Measurements from ENCODE around the gene TENM4. TPM values are rescaled to one million over a fixed set of nuclear protein-coding genes. Genes with fewer than 3 reads are reported as not detected.

The TENM4 gene
- total RNA-seq, 4 donors from 2014 or later: 0.88 to 61.5 (median 4.0) TPM

DNA sequence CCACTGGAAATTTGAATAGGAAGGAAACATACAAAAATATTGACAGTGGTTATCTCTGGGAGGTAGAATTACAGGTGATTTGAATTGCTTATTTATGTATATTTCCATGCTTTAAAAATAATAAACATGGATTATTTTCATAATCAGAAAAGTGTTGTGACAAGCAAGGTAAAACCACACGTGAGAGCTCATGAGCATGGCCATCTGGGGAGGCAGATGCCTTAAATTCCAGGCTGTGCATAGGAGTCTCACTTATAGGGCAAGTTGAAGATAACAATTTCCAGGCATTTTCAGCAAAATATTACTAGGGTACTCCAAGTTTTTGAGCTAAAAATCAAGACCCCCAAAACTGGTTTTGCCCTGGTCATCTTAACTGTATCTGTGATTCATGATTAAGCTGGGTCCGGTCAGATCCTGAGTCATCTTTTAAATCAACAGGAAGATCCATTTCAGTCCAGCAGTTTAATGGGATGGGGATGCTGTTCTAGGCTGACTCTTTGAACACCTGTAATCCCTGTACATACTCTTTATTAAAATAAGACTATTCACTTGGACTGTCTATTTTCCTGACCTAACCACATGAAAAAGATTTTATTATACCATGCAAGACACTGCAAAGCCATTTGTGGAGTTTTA, 750.4 kb downstream of the TENM4 start:
- intact Hi-C loops (cut with DNase I; ENCODE audit: low total_unique reads): no loop called here
- Histone ChIP-seq H3K36me3 (no peaks in the 10 kb centered on the region), H3K9me3 (no peaks in the 10 kb centered on the region), H3K27me3 (no peaks in the 10 kb centered on the region), H3K4me1 (no peaks in the 10 kb centered on the region), H3K4me3 (no peak overlapping the region), H3K27ac (no peak overlapping the region)
- no peak for DNase-seq
- TF ChIP-seq CTCF (IDR thresholded peaks at IDR 0.05) (no peak), POLR2A (IDR thresholded peaks at IDR 0.05) (no peak)

DNA sequence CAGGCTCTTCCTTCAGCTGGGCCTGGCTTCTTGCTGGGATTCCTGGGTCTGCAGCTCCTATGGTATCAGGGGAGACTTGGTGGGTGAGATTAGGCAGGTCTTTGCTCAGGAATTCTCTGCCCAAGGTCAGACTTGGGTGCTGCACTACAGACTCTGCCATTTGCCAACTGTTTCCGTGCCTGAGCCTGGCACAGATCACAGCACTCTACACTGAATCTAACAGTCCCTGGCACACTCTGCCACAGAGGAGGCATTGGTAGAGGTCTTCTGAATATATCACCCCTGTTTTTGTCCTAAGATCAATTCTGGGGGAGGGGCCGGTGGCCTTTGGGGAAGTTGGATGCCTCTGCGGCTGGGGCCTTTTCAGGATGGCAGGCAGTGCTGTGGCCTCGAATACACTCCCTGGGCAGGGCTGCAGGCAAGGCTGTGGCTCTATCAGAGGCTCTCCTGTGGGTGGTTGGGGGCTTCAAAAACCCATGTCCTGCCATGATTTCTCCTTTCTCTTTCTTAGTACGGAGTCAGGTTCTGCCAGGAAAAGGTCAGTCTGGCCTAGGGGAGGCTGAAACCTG, 751.2 kb downstream of the TENM4 start:
- H3K27me3 ChIP-seq: no peaks in the 10 kb centered on the region
- H3K9me3 ChIP-seq: no peaks in the 10 kb centered on the region
- no peak for TF ChIP-seq POLR2A (IDR thresholded peaks at IDR 0.05)
- no peak for TF ChIP-seq CTCF (IDR thresholded peaks at IDR 0.05)
- intact Hi-C loops (cut with DNase I; ENCODE audit: low total_unique reads): no loop called here
- DNase-seq: no peak
- no peak overlapping the region for H3K27ac ChIP-seq
- H3K4me3 ChIP-seq: no peak overlapping the region
- no peaks in the 10 kb centered on the region for H3K4me1 ChIP-seq
- H3K36me3 ChIP-seq: no peaks in the 10 kb centered on the region

DNA sequence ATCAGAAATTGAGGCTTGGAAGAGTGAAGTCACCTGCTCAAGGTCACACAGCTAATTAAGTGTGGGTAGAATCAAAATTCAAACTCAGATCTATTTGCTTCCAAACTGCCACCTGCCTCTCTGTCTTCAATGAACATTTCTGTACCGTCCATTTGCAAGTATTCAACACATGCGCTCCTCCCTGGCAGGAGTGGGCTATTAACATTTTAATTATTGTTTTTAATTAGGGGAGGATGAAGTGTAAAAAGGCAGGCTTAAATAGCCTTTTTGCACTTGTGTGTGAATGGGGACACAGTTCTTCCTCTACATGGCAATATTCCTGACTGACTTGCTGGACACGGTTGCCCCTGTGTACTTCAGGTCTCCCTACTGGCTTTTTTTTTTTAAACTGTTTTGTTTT, 751.7 kb downstream of the TENM4 start:
- Histone ChIP-seq H3K4me3 (no peak overlapping the region), H3K27ac (no peak overlapping the region), H3K4me1 (no peaks in the 10 kb centered on the region), H3K9me3 (no peaks in the 10 kb centered on the region), H3K36me3 (no peaks in the 10 kb centered on the region), H3K27me3 (no peaks in the 10 kb centered on the region)
- DNase-seq: no peak
- intact Hi-C loops (cut with DNase I; ENCODE audit: low total_unique reads): no loop called here
- TF ChIP-seq POLR2A (IDR thresholded peaks at IDR 0.05): no peak

DNA sequence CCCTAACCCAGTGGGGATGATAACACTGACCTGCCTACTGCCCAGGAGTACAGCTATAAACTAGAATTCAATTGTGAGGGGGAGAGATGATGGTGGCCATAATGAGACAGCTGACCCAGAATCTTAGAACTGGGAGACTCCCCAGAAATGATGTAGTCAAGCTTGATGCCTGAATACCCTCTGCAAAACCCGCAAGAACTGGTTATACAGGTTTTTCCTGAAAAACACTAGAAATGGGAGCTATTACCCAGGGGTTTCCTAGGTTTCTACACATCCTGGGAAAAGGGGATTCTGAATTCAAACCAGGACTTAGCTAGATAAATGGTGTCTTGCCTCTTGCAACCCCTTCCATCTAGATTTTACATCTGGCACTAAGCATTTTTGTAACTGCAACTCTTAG, 752.4 kb downstream of the TENM4 start:
- no peaks in the 10 kb centered on the region for H3K36me3 ChIP-seq
- H3K27ac ChIP-seq: no peak overlapping the region
- H3K9me3 ChIP-seq: no peaks in the 10 kb centered on the region
- no peak for DNase-seq
- no peaks in the 10 kb centered on the region for H3K4me1 ChIP-seq
- TF ChIP-seq POLR2A (IDR thresholded peaks at IDR 0.05) (no peak), CTCF (IDR thresholded peaks at IDR 0.05) (no peak)
- intact Hi-C loops (cut with DNase I; ENCODE audit: low total_unique reads): no loop called here
- no peaks in the 10 kb centered on the region for H3K27me3 ChIP-seq
- no peak overlapping the region for H3K4me3 ChIP-seq

DNA sequence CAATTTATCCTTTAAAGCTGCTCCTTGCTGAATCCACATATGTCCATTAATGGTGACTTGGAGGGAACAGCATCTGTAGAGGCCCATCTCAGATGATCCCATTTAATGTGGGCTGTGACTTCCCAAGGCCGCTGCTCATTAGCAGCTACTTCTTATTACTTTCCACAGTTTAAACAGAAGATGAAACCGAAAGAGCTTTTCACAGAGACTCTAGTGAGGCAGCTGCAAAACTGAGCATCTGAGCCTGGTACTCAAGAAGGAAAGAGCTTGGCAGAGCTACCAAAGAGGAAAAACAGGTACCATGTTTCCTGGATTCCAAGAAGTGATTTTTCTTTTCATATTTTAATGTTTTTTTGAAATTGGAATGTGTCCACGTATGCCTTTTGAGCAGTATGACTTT, 755.7 kb downstream of the TENM4 start:
- Histone ChIP-seq H3K27ac (no peak overlapping the region), H3K27me3 (no peaks in the 10 kb centered on the region), H3K36me3 (no peaks in the 10 kb centered on the region), H3K4me1 (no peaks in the 10 kb centered on the region), H3K4me3 (no peak overlapping the region), H3K9me3 (no peaks in the 10 kb centered on the region)
- no peak for TF ChIP-seq POLR2A (IDR thresholded peaks at IDR 0.05)
- no peak for TF ChIP-seq CTCF (IDR thresholded peaks at IDR 0.05)
- intact Hi-C loops (cut with DNase I; ENCODE audit: low total_unique reads): no loop called here
- no peak for DNase-seq

Measured in uterus (tissue), 4 donors.